Cardiac muscle cell (in vitro differentiated cells and primary cell): ENCODE measurements around the gene TCHP. TPM values are rescaled to one million over a fixed set of nuclear protein-coding genes. Genes with fewer than 3 reads are reported as not detected.

Experiments
- DNase-seq, 2 donors: peaks; one replicate each; pipeline versions ENCODE4 v3.0.0 to v3.0.0-alpha.2; 2010 to 2017; ENCODE audit warnings: low read depth in 1 of 2, low spot score in 1 of 2
- H3K27ac ChIP-seq: fragments of 200-600 bp; sonication (generic); 2 replicates; pipeline ENCODE4 v1.5.1; 2016
- H3K27me3 ChIP-seq: fragments of 200-600 bp; sonication (generic); 2 replicates; pipeline ENCODE4 v1.6.0; 2016; ENCODE audit warnings: control low read depth
- H3K36me3 ChIP-seq: fragments of 200-600 bp; sonication (generic); 2 replicates; pipeline ENCODE4 v1.5.1; 2016; ENCODE audit warnings: control low read depth
- H3K4me1 ChIP-seq: fragments of 200-600 bp; sonication (generic); 2 replicates; pipeline ENCODE4 v1.8.1; 2017; ENCODE audit warnings: low read depth, mild to moderate bottlenecking, mixed run types
- H3K4me3 ChIP-seq: fragments of 200-600 bp; sonication (generic); 2 replicates; pipeline ENCODE4 v1.5.1; 2016; ENCODE audit warnings: mild to moderate bottlenecking
- H3K9me3 ChIP-seq: fragments of 200-600 bp; sonication (generic); 2 replicates; pipeline ENCODE4 v1.5.1; 2017; ENCODE audit warnings: low read depth, mild to moderate bottlenecking, control low read depth
- CTCF ChIP-seq: IDR thresholded peaks from 2 replicates; pipeline ENCODE4 v1.5.1; 2012; ENCODE audit warnings: low read depth, mild to moderate bottlenecking, low read length
- polyA plus RNA-seq: library from polyadenylated mRNA; unstranded; fragments of >200 nt; fragmentation: Nextera tagmentation; extraction: Ambion mirVana; gene quantifications from 2 replicates; pipeline ENCODE4 v1.2.1, GENCODE V29; 2016
- total RNA-seq: library from RNA; depleted of rRNA; stranded (reverse); fragments of >200 nt; gene quantifications from 2 replicates; pipeline ENCODE4 v1.2.3, GENCODE V29; 2016

Gene TCHP
- total and polyA plus RNA-seq, 2 experiments from 2014 or later, result 21.5 to 23.7 TPM

DNA sequence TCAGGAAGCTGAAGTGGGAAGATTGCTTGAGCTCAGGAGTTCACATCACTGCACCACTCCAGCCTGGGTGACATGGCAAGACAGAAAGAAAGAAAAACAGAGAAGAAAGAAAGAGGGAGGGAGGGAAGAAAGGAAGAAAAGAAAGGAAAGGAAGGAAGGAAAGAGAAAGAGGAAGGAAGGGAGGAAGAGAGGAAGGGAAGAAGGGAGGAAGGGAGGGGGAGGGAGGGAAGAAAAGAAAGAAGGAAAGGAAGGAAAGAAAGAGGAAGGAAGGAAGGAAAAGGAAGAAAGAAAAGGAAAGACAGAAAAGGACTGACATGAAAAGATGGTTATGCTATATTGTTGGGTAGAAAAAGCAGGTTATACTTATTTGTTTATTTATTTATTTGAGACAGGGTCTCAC, 23.7 kb upstream of the TCHP start:
- no peak overlapping the region for H3K4me3 ChIP-seq
- H3K9me3 ChIP-seq, result no peaks in the 10 kb centered on the region
- H3K36me3 ChIP-seq, result no peaks in the 10 kb centered on the region
- no peak for DNase-seq
- H3K4me1 ChIP-seq, result peaks cover 20% of the 10 kb centered on the region
- H3K27me3 ChIP-seq, result peaks cover 3% of the 10 kb centered on the region
- TF ChIP-seq CTCF, result no peak
- H3K27ac ChIP-seq, result no peak overlapping the region

DNA sequence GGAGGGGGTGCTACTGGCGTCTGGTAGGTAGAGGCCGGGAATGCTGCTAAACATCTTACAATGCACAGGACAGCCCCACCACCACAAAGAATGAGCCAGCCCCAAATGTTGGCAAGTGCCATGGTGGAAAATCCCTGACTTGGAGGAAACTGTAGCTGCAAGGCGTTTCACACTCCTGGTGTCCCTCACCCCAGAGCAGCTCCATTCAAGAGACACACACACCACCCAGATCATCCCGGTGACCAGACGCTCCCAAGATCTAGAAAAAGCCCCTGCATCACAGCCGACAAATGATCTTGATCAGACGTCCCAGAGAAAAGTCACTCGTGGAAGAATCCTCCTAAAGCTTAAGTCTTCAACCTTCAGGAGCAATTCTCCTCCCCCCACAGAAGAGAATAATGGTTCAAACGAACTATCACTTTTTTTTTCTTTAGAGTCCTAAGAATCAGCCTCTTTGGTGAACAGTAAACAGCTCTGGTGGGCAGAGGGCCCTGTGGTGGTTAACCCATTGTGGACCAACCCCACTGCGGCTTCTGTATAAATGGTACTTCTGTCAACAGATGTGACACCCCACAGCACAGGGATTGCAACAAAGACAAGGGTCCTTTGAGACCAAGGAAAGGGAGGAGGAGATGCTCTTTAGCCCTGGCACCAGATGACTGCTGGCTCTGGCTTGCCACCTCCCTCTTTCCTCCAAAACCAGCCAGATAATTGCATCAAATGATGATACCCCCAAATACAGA, 22.4 kb upstream of the TCHP start:
- no peak for TF ChIP-seq CTCF
- peaks cover 3% of the 10 kb centered on the region for H3K27me3 ChIP-seq
- H3K27ac ChIP-seq, result no peak overlapping the region
- peaks cover 20% of the 10 kb centered on the region for H3K4me1 ChIP-seq
- no peak overlapping the region for H3K4me3 ChIP-seq
- H3K9me3 ChIP-seq, result no peaks in the 10 kb centered on the region
- no peak for DNase-seq
- no peaks in the 10 kb centered on the region for H3K36me3 ChIP-seq

GRCh38 chr12:109878247-109878625, 21.8 kb upstream of the TCHP start:
- Histone ChIP-seq H3K36me3 (no peaks in the 10 kb centered on the region), H3K27me3 (peaks cover 3% of the 10 kb centered on the region), H3K27ac (no peak overlapping the region), H3K4me1 (peaks cover 20% of the 10 kb centered on the region), H3K9me3 (no peaks in the 10 kb centered on the region), H3K4me3 (no peak overlapping the region)
- DNase-seq, result no peak
- TF ChIP-seq CTCF, result no peak

- no peak overlapping the region for H3K4me3 ChIP-seq
- no peak for TF ChIP-seq CTCF
- H3K4me1 ChIP-seq, result peaks cover 20% of the 10 kb centered on the region
- no peak for DNase-seq
- no peaks in the 10 kb centered on the region for H3K9me3 ChIP-seq
- no peak overlapping the region for H3K27ac ChIP-seq
- peaks cover 3% of the 10 kb centered on the region for H3K27me3 ChIP-seq
- no peaks in the 10 kb centered on the region for H3K36me3 ChIP-seq
Observed at GRCh38 chr12:109878749-109879148, 21.3 kb upstream of the TCHP start.

DNA sequence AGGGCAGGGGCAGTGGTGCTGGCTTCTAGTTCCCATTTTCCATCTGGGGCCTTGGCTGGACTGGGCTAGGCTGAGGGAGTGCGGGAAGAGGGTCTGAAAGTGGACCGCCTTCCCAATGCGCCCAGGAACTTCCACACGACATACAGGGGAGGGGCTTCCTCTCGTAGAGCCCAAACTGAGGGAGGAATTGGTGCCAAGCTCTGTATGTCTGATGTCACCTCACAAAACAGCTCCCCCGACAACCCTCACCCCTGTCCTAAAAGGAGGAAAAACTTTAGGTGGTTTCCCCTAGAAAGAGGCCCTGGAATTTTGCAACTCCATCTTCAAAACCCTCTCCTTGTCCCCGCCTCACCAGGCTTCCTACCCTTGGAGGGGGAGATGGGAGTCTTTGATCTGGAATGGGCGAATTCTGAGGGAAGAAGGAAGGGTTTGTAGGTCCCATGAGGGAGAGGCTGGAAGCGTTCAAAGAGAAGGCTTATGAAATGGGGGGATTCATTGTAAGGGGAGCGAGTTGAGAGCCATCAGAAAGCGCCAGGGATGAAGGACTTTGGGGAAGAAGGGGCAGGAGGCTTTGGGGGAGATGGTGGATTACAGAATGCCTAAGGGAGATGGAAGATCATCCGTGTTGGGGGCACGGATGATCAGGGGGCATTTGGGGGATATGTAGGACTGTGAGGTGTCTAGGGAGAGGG, 20.6 kb upstream of the TCHP start:
- Histone ChIP-seq H3K4me1 (peaks cover 20% of the 10 kb centered on the region), H3K36me3 (no peaks in the 10 kb centered on the region), H3K27me3 (peaks cover 3% of the 10 kb centered on the region), H3K4me3 (peak overlapping the region; percentile 89), H3K9me3 (no peaks in the 10 kb centered on the region), H3K27ac (no peak overlapping the region)
- no peak for TF ChIP-seq CTCF
- DNase-seq, result peak; percentile 14
